K562 (cell line): Measurements from ENCODE around the gene TGM5. TPM values are rescaled to one million over a fixed set of nuclear protein-coding genes. Genes with fewer than 3 reads are reported as not detected.

ENCODE experiments used
- CEBPB ChIP-seq: fragments of 450-650 bp; IDR thresholded peaks from 2 replicates; pipeline ENCODE4 v1.6.1; 2016; ENCODE audit warnings: missing genetic modification characterization, missing compliant biosample characterization
- ELK1 ChIP-seq: sonication (generic); formaldehyde crosslinking; IDR thresholded peaks from 2 replicates; pipeline ENCODE4 v1.8.1; 2022; ENCODE audit warnings: missing genetic modification reagents
- FOXJ3 ChIP-seq: sonication (generic); formaldehyde crosslinking; IDR thresholded peaks from 2 replicates; pipeline ENCODE4 v1.4.0; 2020; ENCODE audit warnings: mild to moderate bottlenecking, missing genetic modification reagents
- FOXM1 ChIP-seq, 2 experiments: fragments of 450-650 bp in 1 of 2; sonication (generic) in 1 of 2; formaldehyde crosslinking in 1 of 2; IDR thresholded peaks; 2 replicates each; pipeline versions ENCODE4 v1.6.1 to v1.9.0; 2017 to 2022; ENCODE audit warnings: low read depth in 2 of 2, mild to moderate bottlenecking in 2 of 2, missing genetic modification reagents in 1 of 2, moderate library complexity in 1 of 2
- MEIS2 ChIP-seq: fragments of 450-650 bp; IDR thresholded peaks from 2 replicates; pipeline ENCODE4 v1.6.1; 2014; ENCODE audit warnings: mild to moderate bottlenecking; ENCODE audit not compliant: partially characterized antibody
- SAP30 ChIP-seq: fragments of 200-600 bp; sonication (generic); IDR thresholded peaks from 2 replicates; pipeline ENCODE4 v1.6.1; 2012; ENCODE audit warnings: borderline replicate concordance, low read depth, mild to moderate bottlenecking, moderate library complexity, low read length, control low read depth, inconsistent platforms; ENCODE audit not compliant: insufficient read depth, poor library complexity, severe bottlenecking
- SNRNP70 ChIP-seq: fragments of 200-400 bp; formaldehyde crosslinking; optimal IDR thresholded peaks from 2 replicates; pipeline ENCODE3; 2017; ENCODE audit warnings: low read depth, low read length
- SOX6 ChIP-seq: fragments of 450-650 bp; IDR thresholded peaks from 2 replicates; pipeline ENCODE4 v1.6.1; 2014; ENCODE audit warnings: mild to moderate bottlenecking
- TAF15 ChIP-seq: fragments of 200-400 bp; formaldehyde crosslinking; IDR thresholded peaks from 2 replicates; pipeline ENCODE4 v1.6.1; 2017; ENCODE audit warnings: mild to moderate bottlenecking, low read depth, low read length, moderate library complexity
- ZBTB49 ChIP-seq: sonication (generic); formaldehyde crosslinking; IDR thresholded peaks from 2 replicates; pipeline ENCODE4 v1.8.0; 2022; ENCODE audit warnings: missing genetic modification reagents, mild to moderate bottlenecking, borderline replicate concordance
- ZNF408 ChIP-seq: fragments of 250-450 bp; sonication (Bioruptor Pico); IDR thresholded peaks from 2 replicates; pipeline ENCODE4 v1.4.0; 2020; ENCODE audit warnings: low read depth, mild to moderate bottlenecking, moderate library complexity
- ZNF511 ChIP-seq: sonication (generic); formaldehyde crosslinking; IDR thresholded peaks from 2 replicates; pipeline ENCODE4 v1.8.0; 2022; ENCODE audit warnings: mild to moderate bottlenecking, missing genetic modification reagents
- ZNF644 ChIP-seq: fragments of 200-800 bp; sonication (Bioruptor generic); IDR thresholded peaks from 2 replicates; pipeline ENCODE4 v1.6.1; 2016; ENCODE audit warnings: low read depth, missing genetic modification characterization, missing compliant biosample characterization
- ZNF79 ChIP-seq: fragments of 250-450 bp; sonication (Bioruptor Pico); IDR thresholded peaks from 2 replicates; pipeline ENCODE4 v1.4.0; 2020; ENCODE audit warnings: low read depth, mild to moderate bottlenecking, moderate library complexity
- ZSCAN32 ChIP-seq: fragments of 450-650 bp; formaldehyde crosslinking; IDR thresholded peaks from 2 replicates; pipeline ENCODE4 v1.4.0; 2020; ENCODE audit warnings: mild to moderate bottlenecking, moderate library complexity
- polyA plus RNA-seq, 8 experiments: library from polyadenylated mRNA; depleted of rRNA in 4 of 8; stranded (reverse) in 5 of 8; unstranded in 3 of 8; fragments of >200 nt; fragmentation: Nextera tagmentation in 2 of 8; fragmentation: Illumina TruSeq in 1 of 8; extraction: Ambion mirVana in 2 of 8; extraction: Trizol in 1 of 8; gene quantifications; 2 replicates each; pipeline versions ENCODE4 v1.2.1 to v1.2.3, GENCODE V29; 2011 to 2014; ENCODE audit warnings: inconsistent platforms in 1 of 8, missing spikeins in 1 of 8
- total RNA-seq, 7 experiments: library from RNA; depleted of rRNA in 6 of 7; stranded (reverse); fragments of >200 nt in 6 of 7; fragmentation: Illumina TruSeq in 2 of 7; extraction: Trizol in 2 of 7; gene quantifications; 2 replicates each; pipeline versions ENCODE4 v1.2.1 to v1.2.3, GENCODE V29; 2011 to 2021; ENCODE audit warnings: low replicate concordance in 1 of 7
- TF ChIP-seq, protein P1 (sequence below): fragments of 250-450 bp; sonication (Bioruptor Pico); IDR thresholded peaks from 2 replicates; pipeline ENCODE4 v1.8.0; 2021; ENCODE audit warnings: moderate library complexity, mild to moderate bottlenecking, inconsistent platforms
- TF ChIP-seq, protein P2 (sequence below): sonication (generic); formaldehyde crosslinking; IDR thresholded peaks from 2 replicates; pipeline ENCODE4 v1.8.1; 2023; ENCODE audit warnings: missing genetic modification reagents, mild to moderate bottlenecking, borderline replicate concordance

TGM5 gene
- total and polyA plus RNA-seq, 9 of the 15 experiments (the other 6 are each of a cell fraction or from before 2014, with no cell fraction given), result 0.03 to 0.10 (median 0.07) TPM; not detected in 6

- TF ChIP-seq ZSCAN32 (CRISPR knock-in tag) (no peak), MEIS2 (peak; percentile 69), FOXM1 (IDR thresholded peaks at IDR 0.05; ENCODE audit: low read depth) (no peak), FOXM1 (CRISPR knock-in tag; IDR thresholded peaks at IDR 0.05; ENCODE audit: low read depth) (no peak), FOXJ3 (CRISPR knock-in tag) (no peak), ZNF79 (no peak), SOX6 (peak; percentile 10; the same call in 1 of the 2 replicates), ZBTB49 (CRISPR knock-in tag) (no peak), ELK1 (CRISPR knock-in tag) (no peak), SNRNP70 (no peak), CEBPB (tag) (no peak), ZNF408 (CRISPR knock-in tag) (no peak), ZNF644 (no peak), TAF15 (no peak), SAP30 (peak; percentile 82), ZNF511 (CRISPR knock-in tag) (no peak)
- TF ChIP-seq, protein P1, sequence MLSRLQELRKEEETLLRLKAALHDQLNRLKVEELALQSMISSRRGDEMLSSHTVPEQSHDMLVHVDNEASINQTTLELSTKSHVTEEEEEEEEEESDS (CRISPR knock-in tag), result no peak
- TF ChIP-seq, protein P2, sequence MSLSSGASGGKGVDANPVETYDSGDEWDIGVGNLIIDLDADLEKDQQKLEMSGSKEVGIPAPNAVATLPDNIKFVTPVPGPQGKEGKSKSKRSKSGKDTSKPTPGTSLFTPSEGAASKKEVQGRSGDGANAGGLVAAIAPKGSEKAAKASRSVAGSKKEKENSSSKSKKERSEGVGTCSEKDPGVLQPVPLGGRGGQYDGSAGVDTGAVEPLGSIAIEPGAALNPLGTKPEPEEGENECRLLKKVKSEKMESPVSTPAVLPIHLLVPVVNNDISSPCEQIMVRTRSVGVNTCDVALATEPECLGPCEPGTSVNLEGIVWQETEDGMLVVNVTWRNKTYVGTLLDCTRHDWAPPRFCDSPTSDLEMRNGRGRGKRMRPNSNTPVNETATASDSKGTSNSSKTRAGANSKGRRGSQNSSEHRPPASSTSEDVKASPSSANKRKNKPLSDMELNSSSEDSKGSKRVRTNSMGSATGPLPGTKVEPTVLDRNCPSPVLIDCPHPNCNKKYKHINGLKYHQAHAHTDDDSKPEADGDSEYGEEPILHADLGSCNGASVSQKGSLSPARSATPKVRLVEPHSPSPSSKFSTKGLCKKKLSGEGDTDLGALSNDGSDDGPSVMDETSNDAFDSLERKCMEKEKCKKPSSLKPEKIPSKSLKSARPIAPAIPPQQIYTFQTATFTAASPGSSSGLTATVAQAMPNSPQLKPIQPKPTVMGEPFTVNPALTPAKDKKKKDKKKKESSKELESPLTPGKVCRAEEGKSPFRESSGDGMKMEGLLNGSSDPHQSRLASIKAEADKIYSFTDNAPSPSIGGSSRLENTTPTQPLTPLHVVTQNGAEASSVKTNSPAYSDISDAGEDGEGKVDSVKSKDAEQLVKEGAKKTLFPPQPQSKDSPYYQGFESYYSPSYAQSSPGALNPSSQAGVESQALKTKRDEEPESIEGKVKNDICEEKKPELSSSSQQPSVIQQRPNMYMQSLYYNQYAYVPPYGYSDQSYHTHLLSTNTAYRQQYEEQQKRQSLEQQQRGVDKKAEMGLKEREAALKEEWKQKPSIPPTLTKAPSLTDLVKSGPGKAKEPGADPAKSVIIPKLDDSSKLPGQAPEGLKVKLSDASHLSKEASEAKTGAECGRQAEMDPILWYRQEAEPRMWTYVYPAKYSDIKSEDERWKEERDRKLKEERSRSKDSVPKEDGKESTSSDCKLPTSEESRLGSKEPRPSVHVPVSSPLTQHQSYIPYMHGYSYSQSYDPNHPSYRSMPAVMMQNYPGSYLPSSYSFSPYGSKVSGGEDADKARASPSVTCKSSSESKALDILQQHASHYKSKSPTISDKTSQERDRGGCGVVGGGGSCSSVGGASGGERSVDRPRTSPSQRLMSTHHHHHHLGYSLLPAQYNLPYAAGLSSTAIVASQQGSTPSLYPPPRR (CRISPR knock-in tag), result no peak
Observed at GRCh38 chr15:43185157-43186002, 81.3 kb downstream of the TGM5 start, which contains the start of gene CCNDBP1 (continued).
